ENCODE measurements around the gene SH2B3. TPM values are rescaled to one million over a fixed set of nuclear protein-coding genes. Genes with fewer than 3 reads are reported as not detected.

Gene SH2B3
- total and polyA plus RNA-seq, 2 of the 13 experiments (the other 11 are each of a cell fraction or from before 2014, with no cell fraction given): 6.8 to 6.9 TPM

GRCh38 chr12:111409780-111410430 lies 4.2 kb downstream of the SH2B3 start:
- 92% methylated on average over 10 of the region's 14 CpGs for WGBS (ENCODE audit: low lambda C conversion rate)
- peak; percentile 37; the same call in 1 of the 2 replicates for TF ChIP-seq RBFOX2 (IDR thresholded peaks at IDR 0.05; ENCODE audit: low read depth, low read length)
- TF ChIP-seq ADNP (CRISPR knock-in tag; IDR thresholded peaks at IDR 0.05): no peak
- CTCF ChIA-PET (ENCODE audit: low intra/inter-chr PET ratio, low total read pairs): no interaction called here
- POLR2A ChIA-PET: no interaction called here
- Histone ChIP-seq H3K79me2 (ENCODE audit: insufficient read depth, low read length) (peaks cover 39% of the 10 kb centered on the region), H3K4me1 (ENCODE audit: insufficient read depth, low read length) (peaks cover 25% of the 10 kb centered on the region), H3K9ac (ENCODE audit: insufficient read depth, low read depth, low read length) (no peak overlapping the region), H3K4me3 (replicated peaks in 1 of 3; ENCODE audit: insufficient read depth in 1 of 3, low read depth in 2 of 3, low read length in 3 of 3) (no peak overlapping the region), H3K4me2 (ENCODE audit: low read depth, low read length) (no peak overlapping the region), H3K36me3 (replicated peaks in 1 of 2; ENCODE audit: control insufficient read depth in 1 of 2, insufficient read depth in 2 of 2, low read length in 2 of 2) (peaks cover 0 to 9% of the 10 kb centered on the region in 2 experiments; a peak in 2 of 5 replicates), H3K27ac (ENCODE audit: extremely low read length, insufficient read depth, low read length) (no peak overlapping the region), H4K20me1 (ENCODE audit: insufficient read depth, low read length) (peaks cover 40% of the 10 kb centered on the region), H2AFZ (ENCODE audit: low read length) (no peak overlapping the region), H3K27me3 (ENCODE audit: control insufficient read depth in 1 of 2, insufficient read depth in 2 of 2, low read length in 2 of 2) (no peaks in the 10 kb centered on the region; a peak in 1 of 5 replicates), H3K9me3 (ENCODE audit: low read length) (no peaks in the 10 kb centered on the region)
- no peak for DNase-seq (ENCODE audit: low spot score)
- intact Hi-C loops (cut with micrococcal nuclease; ENCODE audit: unreplicated experiment) (no loop called here), in situ Hi-C loops (cut with HindIII; ENCODE audit: extremely low pct_ligation_motif_present, low pct_unique_long_range_greater_than_20kb) (no loop called here)
- ATAC-seq: no peak
- no TSS peak for BruUV-seq (replicated peaks)
- FAIRE-seq: no peak

- intact Hi-C loops (cut with micrococcal nuclease; ENCODE audit: unreplicated experiment) (no loop called here), in situ Hi-C loops (cut with HindIII; ENCODE audit: extremely low pct_ligation_motif_present, low pct_unique_long_range_greater_than_20kb) (no loop called here)
- Histone ChIP-seq H3K27me3 (ENCODE audit: control insufficient read depth in 1 of 2, insufficient read depth in 2 of 2, low read length in 2 of 2) (no peaks in the 10 kb centered on the region; a peak in 1 of 5 replicates), H3K27ac (ENCODE audit: extremely low read length, insufficient read depth, low read length) (no peak overlapping the region), H3K9me3 (ENCODE audit: low read length) (no peaks in the 10 kb centered on the region), H3K4me2 (ENCODE audit: low read depth, low read length) (no peak overlapping the region), H3K4me1 (ENCODE audit: insufficient read depth, low read length) (peaks cover 25% of the 10 kb centered on the region), H3K36me3 (replicated peaks in 1 of 2; ENCODE audit: control insufficient read depth in 1 of 2, insufficient read depth in 2 of 2, low read length in 2 of 2) (peaks cover 0 to 9% of the 10 kb centered on the region in 2 experiments; a peak in 2 of 5 replicates), H3K4me3 (replicated peaks in 1 of 3; ENCODE audit: insufficient read depth in 1 of 3, low read depth in 2 of 3, low read length in 3 of 3) (no peak overlapping the region), H3K79me2 (ENCODE audit: insufficient read depth, low read length) (peaks cover 39% of the 10 kb centered on the region), H2AFZ (ENCODE audit: low read length) (no peak overlapping the region), H3K9ac (ENCODE audit: insufficient read depth, low read depth, low read length) (no peak overlapping the region), H4K20me1 (ENCODE audit: insufficient read depth, low read length) (peaks cover 43% of the 10 kb centered on the region)
- no peak for ATAC-seq
- CTCF ChIA-PET (ENCODE audit: low intra/inter-chr PET ratio, low total read pairs): no interaction called here
- no peak for DNase-seq (ENCODE audit: low spot score)
- WGBS (ENCODE audit: low lambda C conversion rate): 93% methylated on average over 9 of the region's 12 CpGs
- no TSS peak for BruUV-seq (replicated peaks)
- POLR2A ChIA-PET: no interaction called here
- FAIRE-seq: no peak
- TF ChIP-seq, protein P1, sequence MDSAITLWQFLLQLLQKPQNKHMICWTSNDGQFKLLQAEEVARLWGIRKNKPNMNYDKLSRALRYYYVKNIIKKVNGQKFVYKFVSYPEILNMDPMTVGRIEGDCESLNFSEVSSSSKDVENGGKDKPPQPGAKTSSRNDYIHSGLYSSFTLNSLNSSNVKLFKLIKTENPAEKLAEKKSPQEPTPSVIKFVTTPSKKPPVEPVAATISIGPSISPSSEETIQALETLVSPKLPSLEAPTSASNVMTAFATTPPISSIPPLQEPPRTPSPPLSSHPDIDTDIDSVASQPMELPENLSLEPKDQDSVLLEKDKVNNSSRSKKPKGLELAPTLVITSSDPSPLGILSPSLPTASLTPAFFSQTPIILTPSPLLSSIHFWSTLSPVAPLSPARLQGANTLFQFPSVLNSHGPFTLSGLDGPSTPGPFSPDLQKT (CRISPR knock-in tag; IDR thresholded peaks at IDR 0.05; ENCODE audit: borderline replicate concordance): no peak
- TF ChIP-seq, protein P2, sequence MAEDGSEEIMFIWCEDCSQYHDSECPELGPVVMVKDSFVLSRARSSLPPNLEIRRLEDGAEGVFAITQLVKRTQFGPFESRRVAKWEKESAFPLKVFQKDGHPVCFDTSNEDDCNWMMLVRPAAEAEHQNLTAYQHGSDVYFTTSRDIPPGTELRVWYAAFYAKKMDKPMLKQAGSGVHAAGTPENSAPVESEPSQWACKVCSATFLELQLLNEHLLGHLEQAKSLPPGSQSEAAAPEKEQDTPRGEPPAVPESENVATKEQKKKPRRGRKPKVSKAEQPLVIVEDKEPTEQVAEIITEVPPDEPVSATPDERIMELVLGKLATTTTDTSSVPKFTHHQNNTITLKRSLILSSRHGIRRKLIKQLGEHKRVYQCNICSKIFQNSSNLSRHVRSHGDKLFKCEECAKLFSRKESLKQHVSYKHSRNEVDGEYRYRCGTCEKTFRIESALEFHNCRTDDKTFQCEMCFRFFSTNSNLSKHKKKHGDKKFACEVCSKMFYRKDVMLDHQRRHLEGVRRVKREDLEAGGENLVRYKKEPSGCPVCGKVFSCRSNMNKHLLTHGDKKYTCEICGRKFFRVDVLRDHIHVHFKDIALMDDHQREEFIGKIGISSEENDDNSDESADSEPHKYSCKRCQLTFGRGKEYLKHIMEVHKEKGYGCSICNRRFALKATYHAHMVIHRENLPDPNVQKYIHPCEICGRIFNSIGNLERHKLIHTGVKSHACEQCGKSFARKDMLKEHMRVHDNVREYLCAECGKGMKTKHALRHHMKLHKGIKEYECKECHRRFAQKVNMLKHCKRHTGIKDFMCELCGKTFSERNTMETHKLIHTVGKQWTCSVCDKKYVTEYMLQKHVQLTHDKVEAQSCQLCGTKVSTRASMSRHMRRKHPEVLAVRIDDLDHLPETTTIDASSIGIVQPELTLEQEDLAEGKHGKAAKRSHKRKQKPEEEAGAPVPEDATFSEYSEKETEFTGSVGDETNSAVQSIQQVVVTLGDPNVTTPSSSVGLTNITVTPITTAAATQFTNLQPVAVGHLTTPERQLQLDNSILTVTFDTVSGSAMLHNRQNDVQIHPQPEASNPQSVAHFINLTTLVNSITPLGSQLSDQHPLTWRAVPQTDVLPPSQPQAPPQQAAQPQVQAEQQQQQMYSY (CRISPR knock-in tag; IDR thresholded peaks at IDR 0.05): no peak
- TF ChIP-seq CREM (IDR thresholded peaks at IDR 0.05) (no peak), CREM (CRISPR knock-in tag; IDR thresholded peaks at IDR 0.05) (no peak), NFRKB (IDR thresholded peaks at IDR 0.05) (no peak), HBP1 (CRISPR knock-in tag; IDR thresholded peaks at IDR 0.05; ENCODE audit: low read depth) (no peak), RCOR2 (CRISPR knock-in tag; IDR thresholded peaks at IDR 0.05) (no peak), RAD21 (CRISPR knock-in tag; IDR thresholded peaks at IDR 0.05) (no peak)
Measured at GRCh38 chr12:111410431-111411184, 4.9 kb downstream of the SH2B3 start.

Data from HepG2 (cell line).